Tibial nerve (tissue), 3 donors: ENCODE measurements around the gene GOLGA6C.
"Not testable (repeated sequence)": the region's sequence is repeated elsewhere in the genome, so short reads cannot be mapped to it uniquely, and the experiment has no call there.

Experiments
- POLR2A ChIP-seq, 2 donors: fragments of 450-650 bp; IDR thresholded peaks; one replicate each; pipeline ENCODE4 v1.6.1; 2017; ENCODE audit warnings: antibody characterized with exemption in 2 of 2, mild to moderate bottlenecking in 2 of 2, moderate library complexity in 2 of 2
- TF ChIP-seq, protein P1 (sequence below), 5 experiments: fragments of 200-600 bp in 3 of 5; fragments of 450-650 bp in 2 of 5; sonication (generic) in 3 of 5; IDR thresholded peaks; one replicate each; pipeline ENCODE4 v1.5.1; 2016 to 2019; ENCODE audit warnings: antibody characterized with exemption in 5 of 5, mild to moderate bottlenecking in 3 of 5, moderate library complexity in 2 of 5

GRCh38 chr15:75258034-75258433 lies at the start of gene GOLGA6C:
- TF ChIP-seq, protein P1, sequence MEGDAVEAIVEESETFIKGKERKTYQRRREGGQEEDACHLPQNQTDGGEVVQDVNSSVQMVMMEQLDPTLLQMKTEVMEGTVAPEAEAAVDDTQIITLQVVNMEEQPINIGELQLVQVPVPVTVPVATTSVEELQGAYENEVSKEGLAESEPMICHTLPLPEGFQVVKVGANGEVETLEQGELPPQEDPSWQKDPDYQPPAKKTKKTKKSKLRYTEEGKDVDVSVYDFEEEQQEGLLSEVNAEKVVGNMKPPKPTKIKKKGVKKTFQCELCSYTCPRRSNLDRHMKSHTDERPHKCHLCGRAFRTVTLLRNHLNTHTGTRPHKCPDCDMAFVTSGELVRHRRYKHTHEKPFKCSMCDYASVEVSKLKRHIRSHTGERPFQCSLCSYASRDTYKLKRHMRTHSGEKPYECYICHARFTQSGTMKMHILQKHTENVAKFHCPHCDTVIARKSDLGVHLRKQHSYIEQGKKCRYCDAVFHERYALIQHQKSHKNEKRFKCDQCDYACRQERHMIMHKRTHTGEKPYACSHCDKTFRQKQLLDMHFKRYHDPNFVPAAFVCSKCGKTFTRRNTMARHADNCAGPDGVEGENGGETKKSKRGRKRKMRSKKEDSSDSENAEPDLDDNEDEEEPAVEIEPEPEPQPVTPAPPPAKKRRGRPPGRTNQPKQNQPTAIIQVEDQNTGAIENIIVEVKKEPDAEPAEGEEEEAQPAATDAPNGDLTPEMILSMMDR (IDR thresholded peaks at IDR 0.05), result not testable (repeated sequence)
- TF ChIP-seq POLR2A (IDR thresholded peaks at IDR 0.05), result not testable (repeated sequence)
